GM19324 (cell line): Measurements from ENCODE around the gene SHMT2.

Experiments used
- ATAC-seq: cut with Tn5 transposase; IDR thresholded peaks from one replicate; pipeline ENCODE4 v1.9.1; 2021; ENCODE audit warnings: mild to moderate bottlenecking, moderate library complexity; ENCODE audit not compliant: unreplicated experiment, low FRiP score

Gene SHMT2

DNA sequence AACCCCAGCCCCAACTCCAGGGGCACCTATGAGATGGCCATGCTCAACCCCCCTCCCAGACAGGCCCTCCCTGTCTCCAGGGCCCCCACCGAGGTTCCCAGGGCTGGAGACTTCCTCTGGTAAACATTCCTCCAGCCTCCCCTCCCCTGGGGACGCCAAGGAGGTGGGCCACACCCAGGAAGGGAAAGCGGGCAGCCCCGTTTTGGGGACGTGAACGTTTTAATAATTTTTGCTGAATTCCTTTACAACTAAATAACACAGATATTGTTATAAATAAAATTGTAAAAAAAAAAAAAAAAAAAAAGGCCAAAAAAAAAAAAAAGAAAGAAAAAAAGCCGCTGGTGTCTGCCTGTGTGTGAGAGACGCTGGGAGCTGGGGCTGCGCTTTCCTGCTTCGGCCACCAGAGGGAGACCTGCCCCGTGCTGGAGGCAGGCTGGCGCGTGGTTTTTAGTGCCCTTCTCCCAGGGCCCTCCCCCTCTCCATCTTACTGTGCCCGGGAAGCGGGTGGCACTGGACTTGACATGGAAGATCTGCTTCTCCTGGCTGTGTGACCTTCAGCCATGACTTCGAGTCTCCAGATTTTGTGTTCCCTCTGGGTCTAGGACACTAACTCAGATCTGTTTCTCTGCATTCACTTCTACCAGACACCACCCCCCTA, 16.3 kb upstream of the SHMT2 start:
- ATAC-seq = no peak

DNA sequence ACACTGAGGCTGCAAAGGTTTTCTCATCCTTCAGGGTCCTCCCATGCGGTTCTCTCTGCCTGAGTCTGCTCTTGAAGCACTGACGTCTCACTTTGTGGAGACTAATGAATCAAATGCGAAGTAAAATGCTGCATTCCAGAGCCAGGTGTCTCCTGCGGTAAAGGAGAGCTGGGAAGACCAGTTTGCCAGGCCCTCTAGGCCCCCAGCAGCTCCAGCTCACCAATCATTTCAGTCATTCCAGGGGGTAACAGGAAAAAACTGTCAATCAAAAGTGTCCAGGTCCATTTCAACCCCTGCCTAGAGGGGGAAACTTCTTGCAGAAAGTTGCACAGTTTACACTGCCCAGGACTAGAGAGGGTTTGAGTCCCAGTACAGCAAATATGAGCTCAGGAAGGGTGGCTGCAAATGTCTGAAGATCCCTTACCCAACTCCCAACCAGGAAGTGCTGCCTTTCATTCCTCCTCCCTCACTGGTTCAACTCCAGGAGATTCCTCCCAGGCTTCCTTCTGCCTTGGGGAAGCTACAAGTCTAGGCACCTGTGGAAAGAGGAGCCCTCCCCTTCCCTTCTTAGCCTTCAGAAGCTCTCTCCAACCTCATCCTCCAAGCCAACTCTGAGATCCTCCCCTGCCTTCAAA, 15.6 kb upstream of the SHMT2 start:
- no peak for ATAC-seq

GRCh38 chr12:57214398-57214781, 15.1 kb upstream of the SHMT2 start:
- ATAC-seq = no peak

DNA sequence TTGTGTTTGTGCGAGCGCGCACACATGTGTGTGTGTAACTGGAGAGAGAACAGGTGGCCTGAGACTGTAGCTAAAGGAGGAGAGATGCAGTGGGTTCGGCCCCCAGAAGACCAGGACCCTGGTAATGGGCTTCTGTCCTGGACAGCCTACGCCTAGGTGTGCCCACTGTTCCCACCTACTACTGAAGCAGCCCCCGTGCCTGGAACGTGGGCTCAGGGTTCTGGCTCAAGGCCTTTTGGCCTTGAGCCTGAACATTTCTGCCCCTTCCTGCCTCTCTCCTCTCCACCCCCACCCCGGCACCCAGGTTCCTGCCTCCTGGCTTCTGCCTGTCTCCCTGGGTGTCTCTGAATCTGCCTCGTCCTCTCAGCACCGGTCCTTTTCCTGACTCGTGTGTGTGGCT, 14.4 kb upstream of the SHMT2 start:
- no peak for ATAC-seq

DNA sequence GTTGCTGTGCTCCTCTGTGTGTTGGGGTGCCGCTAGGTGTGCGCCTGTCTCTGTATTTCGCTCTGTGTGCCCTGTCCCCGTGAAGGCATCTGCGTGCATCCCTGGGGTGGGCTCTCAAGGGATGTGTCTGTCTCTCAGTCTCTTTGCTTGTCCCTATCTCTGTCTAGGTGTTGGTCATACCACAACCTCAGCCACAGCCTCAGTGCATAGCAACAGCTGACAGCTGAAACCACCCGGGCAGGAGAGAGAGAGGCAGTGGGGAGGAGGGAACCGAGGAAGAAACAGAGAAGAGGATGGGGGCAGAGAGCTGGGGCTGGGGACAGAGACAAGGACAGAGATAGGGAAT, 13.9 kb upstream of the SHMT2 start:
- ATAC-seq = no peak

GRCh38 chr12:57216014-57216911, 13.2 kb upstream of the SHMT2 start, which contains the start of gene NXPH4:
NXPH4 (plus strand) TSS chr12:57216794; CDS start chr12:57216970, 176 bp downstream.
- no peak for ATAC-seq

- ATAC-seq = no peak
Measured at GRCh38 chr12:57216921-57217879, 12.3 kb upstream of the SHMT2 start.

DNA sequence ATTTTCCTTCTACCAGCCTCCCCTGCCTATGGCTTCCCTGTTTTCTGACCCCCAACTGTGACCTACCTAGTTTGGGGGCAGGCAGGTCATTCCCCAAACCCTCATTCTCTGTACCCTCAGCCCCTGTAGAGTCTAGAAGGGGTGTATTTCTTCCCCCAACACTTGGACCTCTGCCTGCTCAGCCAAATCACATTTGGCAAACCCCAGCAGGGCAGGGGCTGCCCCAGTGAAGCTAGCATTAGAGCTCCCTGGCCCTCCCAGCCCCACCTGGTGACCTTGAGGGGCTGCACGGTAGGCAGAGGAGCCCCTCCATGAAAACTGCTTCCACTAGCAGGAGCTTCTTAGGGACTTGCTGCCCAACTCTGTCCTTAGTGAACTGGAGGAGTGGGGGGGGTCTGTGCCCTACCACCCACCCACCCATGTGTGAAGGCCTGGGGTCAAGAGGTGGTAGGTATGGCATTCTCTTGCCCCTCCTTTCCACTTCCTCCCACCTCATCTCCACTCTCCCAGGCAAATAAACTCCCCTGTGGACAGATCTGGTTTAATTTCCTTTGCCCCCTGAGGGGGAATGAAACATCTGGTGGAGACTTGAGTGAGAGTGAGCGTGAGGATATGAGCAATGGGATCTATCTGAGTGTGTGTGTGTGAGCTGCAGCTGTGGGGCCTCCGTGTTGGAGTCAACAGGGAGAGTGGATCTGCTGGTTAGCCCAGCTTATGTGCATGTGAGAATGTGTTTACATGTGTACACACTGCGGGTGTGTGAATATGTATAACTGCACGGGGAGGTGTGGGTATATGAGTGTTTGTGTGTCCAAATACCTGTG, 11.3 kb upstream of the SHMT2 start:
- no peak for ATAC-seq

GRCh38 chr12:57219205-57219992, 10.1 kb upstream of the SHMT2 start:
- ATAC-seq = no peak

DNA sequence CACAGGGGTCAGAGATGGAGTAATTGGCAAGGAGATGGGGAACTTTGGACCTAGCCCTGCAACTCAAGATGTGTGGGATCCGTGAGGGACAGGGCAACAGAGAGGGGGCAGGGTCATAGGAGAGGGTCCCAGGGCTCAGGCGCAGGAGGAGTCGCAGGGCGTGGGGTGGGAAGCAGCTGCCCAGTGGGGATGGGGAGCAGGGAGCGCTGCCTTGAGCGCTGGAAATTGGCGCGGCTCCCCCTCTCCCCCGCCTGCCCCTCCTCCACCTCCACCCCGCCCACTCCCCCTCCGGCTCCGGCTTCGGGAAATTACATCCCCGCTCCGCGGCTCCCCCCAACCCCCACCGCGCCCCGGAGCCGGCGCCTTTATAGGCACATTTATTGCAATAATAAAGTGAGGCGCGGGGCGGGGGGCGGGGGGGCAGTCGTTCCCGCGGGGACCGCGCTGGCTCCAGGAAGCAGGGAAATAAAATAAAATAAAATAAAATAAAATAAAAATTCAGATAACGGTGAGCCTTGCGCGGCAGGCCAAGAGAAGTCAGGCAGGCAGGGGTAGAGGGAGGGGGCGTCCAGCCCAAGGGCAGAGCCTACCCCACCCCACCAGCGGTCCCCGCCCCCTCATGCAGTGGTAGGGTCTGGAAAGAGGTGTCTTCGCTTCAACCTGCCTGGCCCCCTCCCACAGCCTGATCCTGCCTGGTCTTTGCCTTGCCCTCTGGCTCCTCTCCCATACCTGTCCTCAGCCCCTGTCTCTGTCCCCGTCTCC, 9.3 kb upstream of the SHMT2 start:
- no peak for ATAC-seq

DNA sequence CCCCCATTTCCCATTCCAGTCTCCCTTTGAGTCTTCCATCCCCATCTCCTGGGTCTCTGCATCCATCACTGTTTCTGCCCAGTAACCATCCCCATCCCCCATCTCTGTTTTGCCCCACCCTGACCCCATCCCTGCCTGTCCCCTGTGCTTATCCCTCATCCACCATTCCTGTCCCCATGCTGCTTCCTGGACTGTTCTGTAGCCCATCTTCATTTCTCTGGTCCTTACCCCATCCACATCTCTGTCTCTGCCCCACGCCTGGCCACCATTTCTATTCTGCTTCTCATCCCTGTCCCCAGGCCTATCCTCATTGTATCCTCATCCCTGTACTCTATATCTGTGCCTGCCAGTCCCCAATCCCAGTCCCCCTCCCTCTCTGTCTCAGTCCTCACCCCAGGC, 8.7 kb upstream of the SHMT2 start:
- no peak for ATAC-seq

- no peak for ATAC-seq
Measured at GRCh38 chr12:57221169-57221917, 8.2 kb upstream of the SHMT2 start.

DNA sequence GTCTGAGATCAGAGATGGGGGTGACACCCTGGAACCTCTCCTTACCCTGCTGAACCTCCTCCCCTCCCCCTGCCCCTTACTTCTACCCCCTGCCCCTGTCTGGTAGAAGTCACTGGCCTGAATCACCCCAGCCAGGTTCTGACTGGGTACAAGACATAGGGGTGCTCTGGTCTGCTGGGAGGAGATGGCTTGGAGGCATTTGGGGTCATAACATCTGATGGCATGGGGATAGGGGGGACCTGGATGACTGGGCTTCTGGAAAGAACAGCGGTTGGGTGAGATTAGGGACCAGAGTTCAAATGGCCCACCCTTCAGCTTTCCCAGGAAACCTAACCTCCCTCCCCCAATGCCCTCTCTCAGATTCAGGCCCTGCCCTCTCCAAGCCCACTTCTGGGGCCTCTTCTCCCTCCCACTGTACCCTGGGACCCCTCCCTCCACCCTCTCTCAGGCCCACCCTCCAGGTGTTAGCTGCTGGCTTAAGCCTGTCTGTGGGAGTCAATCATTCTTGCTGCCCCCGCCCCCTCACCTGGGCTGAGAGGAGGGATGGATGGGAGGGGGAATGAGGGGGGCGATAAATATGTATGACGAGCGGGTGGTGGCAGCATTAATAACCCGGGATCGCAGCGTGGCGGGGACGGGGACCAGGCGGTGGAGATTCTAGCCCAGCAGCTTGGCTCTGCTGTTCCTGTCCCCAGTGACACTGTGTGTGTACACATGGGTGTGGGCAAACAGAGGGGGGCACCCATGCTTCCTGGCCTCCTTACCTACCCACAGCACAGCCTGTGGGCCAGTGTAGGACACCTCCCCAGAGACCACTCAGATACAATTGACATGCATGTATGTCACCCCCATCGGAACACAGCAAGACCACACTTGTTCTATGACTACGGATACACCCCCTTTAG, 7.0 kb upstream of the SHMT2 start:
- ATAC-seq = no peak

DNA sequence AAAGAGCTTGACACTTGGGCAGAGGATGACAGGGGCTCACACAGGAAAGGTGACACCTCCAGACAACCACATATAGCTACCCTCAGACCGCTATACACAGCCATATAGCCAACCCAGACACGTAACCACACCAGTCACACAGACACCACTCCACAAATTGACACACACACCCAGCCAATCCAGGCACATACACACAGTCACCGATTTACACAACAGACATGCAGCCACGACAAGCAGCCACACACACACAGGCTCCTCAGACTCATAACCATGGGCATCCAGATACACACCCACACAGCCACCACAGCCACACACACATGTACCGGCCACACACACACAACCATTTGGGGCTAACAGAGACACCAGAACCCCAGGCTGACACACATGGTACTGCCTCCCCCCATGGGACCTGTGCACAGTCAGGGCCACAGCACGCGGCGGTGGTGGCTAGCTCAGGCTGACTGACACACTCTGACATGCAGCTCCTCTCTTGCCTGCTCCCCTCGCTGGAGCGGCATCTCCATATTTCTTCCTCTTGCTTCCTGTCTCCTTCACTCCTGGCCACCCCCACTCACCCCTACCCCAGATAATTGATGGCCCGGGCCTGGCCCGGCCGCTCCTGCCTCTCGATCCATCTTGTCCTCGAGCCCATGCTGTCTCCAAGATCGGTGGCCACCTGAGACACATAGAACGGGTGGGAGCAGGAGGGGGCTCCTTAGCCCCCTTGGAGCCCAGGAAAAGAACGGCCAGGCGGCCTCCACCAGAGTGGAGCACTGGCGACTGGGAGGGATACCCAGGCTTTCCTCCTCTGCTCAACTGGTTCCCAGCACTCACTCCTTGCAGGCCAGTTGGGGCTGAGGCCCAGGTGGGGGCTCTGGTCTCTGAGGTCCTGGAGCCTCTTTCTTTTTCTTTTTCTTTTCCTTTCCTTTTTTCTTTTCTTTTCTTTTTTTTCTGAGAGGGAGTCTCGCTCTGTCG, 6.0 kb upstream of the SHMT2 start:
- ATAC-seq = no peak

- no peak for ATAC-seq
Measured at GRCh38 chr12:57224278-57224972, 5.1 kb upstream of the SHMT2 start.
